ENCODE data around the gene KCNAB2.

DNA sequence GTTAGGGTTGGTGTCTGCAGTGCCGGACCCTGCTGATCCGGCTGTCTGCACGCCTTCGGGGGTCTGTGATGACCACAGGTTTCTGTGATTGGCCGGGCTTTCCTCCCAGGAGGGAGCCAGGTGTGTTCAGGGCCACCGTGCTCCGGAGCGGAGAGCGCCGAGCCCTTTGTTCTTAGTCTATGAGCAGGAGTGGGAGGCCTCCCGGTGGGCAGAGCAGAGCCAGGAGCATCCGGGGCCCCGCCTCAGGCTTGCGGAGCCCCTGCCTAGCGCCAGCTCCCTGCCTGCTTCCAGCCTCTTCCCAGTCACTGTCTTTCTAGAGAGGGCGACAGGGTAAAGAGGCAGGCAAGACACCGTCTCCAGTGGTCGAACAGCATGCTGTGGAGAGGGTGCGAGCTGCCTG lies 31.8 kb downstream of the KCNAB2 start:
- TF ChIP-seq, protein P1, sequence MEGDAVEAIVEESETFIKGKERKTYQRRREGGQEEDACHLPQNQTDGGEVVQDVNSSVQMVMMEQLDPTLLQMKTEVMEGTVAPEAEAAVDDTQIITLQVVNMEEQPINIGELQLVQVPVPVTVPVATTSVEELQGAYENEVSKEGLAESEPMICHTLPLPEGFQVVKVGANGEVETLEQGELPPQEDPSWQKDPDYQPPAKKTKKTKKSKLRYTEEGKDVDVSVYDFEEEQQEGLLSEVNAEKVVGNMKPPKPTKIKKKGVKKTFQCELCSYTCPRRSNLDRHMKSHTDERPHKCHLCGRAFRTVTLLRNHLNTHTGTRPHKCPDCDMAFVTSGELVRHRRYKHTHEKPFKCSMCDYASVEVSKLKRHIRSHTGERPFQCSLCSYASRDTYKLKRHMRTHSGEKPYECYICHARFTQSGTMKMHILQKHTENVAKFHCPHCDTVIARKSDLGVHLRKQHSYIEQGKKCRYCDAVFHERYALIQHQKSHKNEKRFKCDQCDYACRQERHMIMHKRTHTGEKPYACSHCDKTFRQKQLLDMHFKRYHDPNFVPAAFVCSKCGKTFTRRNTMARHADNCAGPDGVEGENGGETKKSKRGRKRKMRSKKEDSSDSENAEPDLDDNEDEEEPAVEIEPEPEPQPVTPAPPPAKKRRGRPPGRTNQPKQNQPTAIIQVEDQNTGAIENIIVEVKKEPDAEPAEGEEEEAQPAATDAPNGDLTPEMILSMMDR (IDR thresholded peaks at IDR 0.05) = no peak
- no peak for TF ChIP-seq POLR2A (IDR thresholded peaks at IDR 0.05)

Data from Peyer's patch (tissue), 4 donors.